GM21528 (cell line): ENCODE results near the gene KREMEN1.

ENCODE experiments used
- ATAC-seq: cut with Tn5 transposase; IDR thresholded peaks from one replicate; pipeline ENCODE4 v1.9.1; 2021; ENCODE audit warnings: mild to moderate bottlenecking, moderate library complexity; ENCODE audit not compliant: unreplicated experiment, low FRiP score

KREMEN1 gene

GRCh38 chr22:29202212-29203192, 129.7 kb downstream of the KREMEN1 start:
- ATAC-seq: peak; percentile 62

DNA sequence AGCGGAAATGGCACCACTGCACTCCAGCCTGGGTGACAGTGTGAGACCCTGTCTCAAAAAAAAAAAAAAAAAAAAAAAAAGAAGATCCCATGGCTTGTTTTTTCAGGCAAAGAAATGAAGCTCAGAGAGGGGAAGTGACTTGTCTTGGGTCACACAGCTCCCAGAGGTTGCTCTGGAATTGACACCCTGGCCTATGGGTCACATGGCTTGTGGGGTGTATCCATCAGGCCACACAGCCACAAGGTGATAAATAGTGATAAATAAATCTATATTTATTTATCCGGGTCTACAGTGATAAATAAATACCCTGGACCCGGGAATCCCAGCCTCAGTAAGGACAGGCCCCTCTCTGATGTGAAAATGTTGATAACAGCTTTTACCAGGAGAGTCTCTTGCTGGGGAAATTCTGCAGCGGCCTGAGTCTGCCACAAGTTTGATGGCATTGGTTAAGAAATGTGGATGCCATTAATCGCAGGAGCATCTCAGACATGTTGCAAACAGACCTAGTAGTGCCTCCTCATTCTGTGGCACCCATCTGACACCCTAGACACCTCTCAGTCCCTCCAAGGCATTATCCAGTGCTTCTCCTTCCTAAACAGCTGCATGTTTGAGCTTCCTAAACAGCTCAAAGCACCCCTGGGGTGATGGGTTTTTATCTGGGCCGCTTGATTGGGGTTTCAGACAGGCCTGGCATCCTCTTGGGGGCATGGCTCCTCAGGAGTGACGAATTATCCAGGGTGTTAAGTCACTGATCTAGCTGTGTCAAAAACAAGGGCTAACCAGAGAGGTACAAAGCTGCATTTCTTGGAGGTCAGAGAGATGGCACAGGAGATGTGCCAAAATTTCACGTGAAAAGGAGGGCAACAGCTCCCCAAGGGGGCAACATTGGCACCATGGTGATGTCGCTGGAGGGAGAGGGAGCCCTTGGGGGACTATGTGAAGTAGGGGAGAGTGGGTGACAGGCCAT, 130.9 kb downstream of the KREMEN1 start:
- ATAC-seq: no peak

GRCh38 chr22:29204455-29205183, 131.8 kb downstream of the KREMEN1 start:
- no peak for ATAC-seq

DNA sequence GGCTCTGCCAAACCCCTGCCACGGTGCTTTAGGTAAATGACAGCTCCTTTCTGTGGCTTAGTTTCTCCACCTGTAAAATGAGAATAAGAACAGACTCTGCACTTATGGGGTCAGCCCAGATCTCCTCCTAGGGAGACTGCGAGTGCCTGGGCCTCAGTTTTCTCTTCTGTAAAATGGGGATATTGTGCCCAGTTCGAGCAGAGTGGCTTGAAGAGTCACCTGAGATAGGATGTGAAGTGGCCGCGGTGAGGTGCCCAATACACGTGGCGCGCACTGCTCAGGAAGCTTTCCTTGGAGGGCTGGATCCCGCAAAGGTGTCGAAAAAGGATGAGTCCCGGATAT, 132.4 kb downstream of the KREMEN1 start:
- no peak for ATAC-seq

DNA sequence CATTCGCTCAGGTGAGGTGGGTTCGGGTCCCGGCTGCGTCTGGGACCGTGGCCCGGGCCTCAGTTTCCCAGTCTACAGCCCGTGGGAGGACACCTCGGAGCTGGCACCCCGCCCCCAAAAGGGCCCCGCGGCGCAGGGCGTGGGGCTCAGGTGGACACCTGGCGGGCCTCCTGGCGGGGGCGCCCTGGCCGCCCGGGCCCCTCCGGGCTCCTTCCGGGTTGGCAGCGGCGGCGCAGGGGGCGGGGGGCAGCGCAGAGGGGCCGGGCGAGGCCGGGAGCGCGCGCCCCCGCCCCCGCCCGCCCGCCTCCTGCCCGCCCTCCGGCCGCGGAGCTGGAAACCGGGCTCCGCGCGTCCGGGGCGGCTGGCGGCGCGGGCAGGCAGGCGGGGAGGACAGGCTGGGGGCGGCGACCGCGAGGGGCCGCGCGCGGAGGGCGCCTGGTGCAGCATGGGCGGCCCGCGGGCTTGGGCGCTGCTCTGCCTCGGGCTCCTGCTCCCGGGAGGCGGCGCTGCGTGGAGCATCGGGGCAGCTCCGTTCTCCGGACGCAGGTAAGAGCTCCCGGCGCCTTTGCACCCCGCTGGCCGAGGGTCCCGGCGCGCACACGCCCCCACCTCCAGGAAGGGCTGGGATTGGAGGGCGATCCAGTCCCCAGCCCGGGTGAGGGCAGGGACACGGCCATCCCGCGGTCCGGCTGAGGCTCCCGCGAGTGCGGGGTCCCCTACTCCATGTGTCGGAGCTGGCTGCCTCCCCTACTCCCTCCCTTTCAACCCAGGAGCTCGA, 132.9 kb downstream of the KREMEN1 start, which contains the start of gene EMID1:
EMID1 (plus strand) TSS at position 303 of the 778 bp plus-strand sequence; CDS start at position 446, 143 bp downstream.
- ATAC-seq: no peak

- ATAC-seq: no peak
These were observed 133.8 kb downstream of the KREMEN1 start for GRCh38 chr22:29206372-29207242.

GRCh38 chr22:29207243-29207550, 134.4 kb downstream of the KREMEN1 start:
- ATAC-seq: no peak

DNA sequence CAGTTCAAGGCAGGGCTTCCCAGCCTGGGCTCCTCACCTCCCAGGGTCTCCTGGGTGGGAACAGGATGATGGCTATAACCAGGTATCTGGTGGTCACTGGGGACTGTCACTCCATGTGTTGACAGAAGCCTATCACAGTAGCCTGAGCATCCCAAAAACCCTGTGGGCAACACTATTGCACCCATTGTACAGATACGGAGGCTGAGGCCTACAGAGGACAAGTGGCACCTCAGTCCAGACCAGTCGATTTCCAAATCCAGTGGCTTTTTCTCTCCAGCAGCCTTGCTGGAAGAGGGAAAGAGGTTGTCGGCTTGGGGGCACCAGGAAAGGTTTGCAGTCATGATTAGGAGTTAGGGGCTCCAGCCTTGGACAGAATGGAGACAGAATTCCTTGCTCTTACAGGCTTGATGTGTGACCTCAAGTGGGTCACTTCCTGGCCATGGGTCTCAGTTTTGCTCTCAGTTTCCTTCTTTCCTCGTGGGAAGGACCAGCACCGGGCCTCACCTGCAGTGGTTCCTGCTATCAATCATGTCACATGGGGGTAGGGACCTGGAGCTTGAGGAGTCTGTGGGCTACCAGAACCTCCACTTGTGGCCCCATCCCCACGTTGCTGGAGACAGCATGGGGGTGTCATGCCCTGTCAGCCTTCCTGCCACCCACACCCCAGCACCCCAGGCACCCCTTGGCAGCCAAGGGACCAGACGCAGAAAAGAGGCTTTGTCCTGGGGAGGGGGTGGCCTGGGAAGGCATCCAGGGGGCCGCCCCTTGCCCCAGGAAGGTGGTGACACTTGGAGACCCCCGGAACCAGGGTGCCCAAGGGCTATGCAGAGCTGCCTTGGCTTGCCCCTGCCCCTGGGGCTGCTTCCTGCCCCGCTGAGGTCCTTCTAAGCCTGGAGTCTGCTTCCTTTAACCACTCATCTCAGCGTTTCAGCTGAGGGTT, 135.0 kb downstream of the KREMEN1 start:
- ATAC-seq: no peak

GRCh38 chr22:29208502-29208862, 135.6 kb downstream of the KREMEN1 start:
- ATAC-seq: no peak

DNA sequence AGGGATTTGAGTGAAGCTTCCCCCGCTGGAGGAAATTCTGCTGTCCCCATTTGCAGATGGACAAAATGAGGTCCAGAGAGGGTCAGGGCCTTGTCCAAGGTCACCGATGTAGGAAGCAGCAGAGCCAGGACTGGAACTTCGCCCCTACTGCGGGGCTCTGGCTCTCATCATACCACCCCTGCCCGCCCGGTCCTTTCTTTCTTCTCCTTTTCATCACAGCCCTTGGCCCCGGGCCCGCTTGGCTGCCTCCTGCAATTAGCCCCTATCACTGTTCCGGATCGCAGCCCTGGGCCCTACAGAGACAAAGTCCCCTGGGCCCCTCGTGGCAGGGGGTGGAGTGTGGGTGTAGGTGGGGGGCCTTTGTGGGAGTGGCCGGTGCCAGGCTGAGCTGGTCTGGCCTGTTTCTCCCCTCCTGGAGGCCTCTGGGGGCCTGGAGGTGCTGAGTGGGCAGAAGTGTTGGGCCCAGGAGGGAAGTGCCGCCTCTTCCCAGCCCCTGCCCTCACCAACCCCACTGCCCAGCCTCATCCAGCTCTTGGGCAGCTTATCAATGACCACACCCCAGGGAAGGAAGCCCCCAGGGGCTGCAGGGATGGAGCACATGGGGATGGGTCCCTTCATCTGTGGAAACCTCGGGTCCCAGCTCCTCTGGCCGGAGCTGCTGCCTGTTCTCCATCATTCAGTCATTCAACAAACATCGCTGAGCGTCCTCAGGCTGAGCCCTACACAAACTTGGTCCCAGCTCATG, 136.2 kb downstream of the KREMEN1 start:
- no peak for ATAC-seq

GRCh38 chr22:29209624-29209929, 136.7 kb downstream of the KREMEN1 start:
- no peak for ATAC-seq

GRCh38 chr22:29211066-29211465, 138.2 kb downstream of the KREMEN1 start:
- ATAC-seq: no peak

DNA sequence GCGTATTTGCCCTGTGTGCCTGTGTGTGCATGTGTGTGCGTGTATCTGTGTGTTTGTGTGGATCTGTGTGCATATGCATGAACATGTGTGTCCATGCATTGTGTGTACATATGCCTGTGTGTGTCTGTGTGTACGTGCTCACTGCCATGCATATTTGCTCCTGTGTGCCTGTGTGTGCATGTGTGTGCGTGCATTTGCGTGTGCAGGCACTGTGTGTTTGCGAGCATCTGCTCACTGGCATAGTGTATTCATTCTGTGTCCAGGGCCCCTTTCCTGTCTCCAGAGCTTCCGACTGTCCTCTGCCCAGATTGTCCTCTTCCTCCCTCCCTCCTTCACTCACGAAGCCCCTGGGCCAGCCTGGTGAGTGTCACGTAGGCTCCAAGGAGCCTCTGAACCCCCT, 138.6 kb downstream of the KREMEN1 start:
- no peak for ATAC-seq

- ATAC-seq: no peak
These were observed 139.9 kb downstream of the KREMEN1 start for GRCh38 chr22:29212743-29213142.

- no peak for ATAC-seq
These were observed 140.7 kb downstream of the KREMEN1 start for GRCh38 chr22:29213493-29213892.

GRCh38 chr22:29214232-29214631, 141.4 kb downstream of the KREMEN1 start:
- ATAC-seq: no peak
